ENCODE data around the gene LRRC51. TPM values are rescaled to one million over a fixed set of nuclear protein-coding genes. Genes with fewer than 3 reads are reported as not detected.

LRRC51 gene
- total and polyA plus RNA-seq, 2 donors (not counting 3 experiments of a cell fraction or from before 2014, with no cell fraction given), result 3.5 to 6.1 TPM

- H2AFZ ChIP-seq (ENCODE audit: low read depth, low read length), result no peak overlapping the region
Observed at GRCh38 chr11:72120930-72121329, 40.3 kb downstream of the LRRC51 start.

GRCh38 chr11:72122607-72123006 lies 42.0 kb downstream of the LRRC51 start:
- CTCF ChIA-PET, result interaction anchor here (1.7 to 4.1 kb wide), 2 partner anchors 22 to 308 kb away, joined by 3 to 25 read pairs; no protein-coding TSS in a partner anchor
- Histone ChIP-seq H3K9ac (replicated peaks; ENCODE audit: extremely low read depth, insufficient read depth, low read length) (no peak overlapping the region), H3K9me3 (replicated peaks; ENCODE audit: control insufficient read depth, insufficient read depth, low read length) (no peaks in the 10 kb centered on the region), H3K9me1 (replicated peaks; ENCODE audit: control insufficient read depth, extremely low read depth, insufficient read depth, low read length) (no peaks in the 10 kb centered on the region), H3K36me3 (ENCODE audit: control insufficient read depth in 2 of 2, extremely low read depth in 1 of 2, insufficient read depth in 2 of 2, low read length in 2 of 2) (no peaks in the 10 kb centered on the region), H4K20me1 (replicated peaks; ENCODE audit: control insufficient read depth, extremely low read depth, insufficient read depth, low read length) (no peaks in the 10 kb centered on the region), H3K4me1 (ENCODE audit: control insufficient read depth, extremely low read depth, insufficient read depth, low read length) (no peaks in the 10 kb centered on the region), H3K4me2 (ENCODE audit: insufficient read depth, low read length) (no peak overlapping the region), H3K27ac (ENCODE audit: insufficient read depth, low read depth, low read length) (no peak overlapping the region), H3K4me3 (replicated peaks in 1 of 3; ENCODE audit: insufficient read depth in 1 of 3, low read depth in 1 of 3, low read length in 3 of 3) (no peak overlapping the region), H2AFZ (ENCODE audit: low read depth, low read length) (no peak overlapping the region), H3K27me3 (ENCODE audit: control insufficient read depth in 2 of 2, insufficient read depth in 2 of 2, low read length in 2 of 2) (peaks cover 0 to 4% of the 10 kb centered on the region in 2 experiments), H3K79me2 (ENCODE audit: control insufficient read depth, insufficient read depth, low read length) (no peaks in the 10 kb centered on the region)
- dilution Hi-C loops (cut with MboI; ENCODE audit: extremely low pct_ligation_motif_present, low sequenced_read_pairs) (no loop called here), intact Hi-C loops (cut with micrococcal nuclease) (no loop called here)
- no peak for FAIRE-seq
- DNase-seq (ENCODE audit: low read depth, low spot score), result no peak
- POLR2A ChIA-PET, result no interaction called here
- TF ChIP-seq EZH2 (IDR thresholded peaks at IDR 0.05; ENCODE audit: borderline replicate concordance, low read depth, low read length, severe bottlenecking) (no peak), JUN (IDR thresholded peaks at IDR 0.05; ENCODE audit: borderline replicate concordance, insufficient read depth, insufficient read length, low read depth) (no peak)
- no TSS peak for BruUV-seq (replicated peaks)

More at GRCh38 chr11:72120930-72121329, 40.3 kb downstream of the LRRC51 start:
- TF ChIP-seq EZH2 (IDR thresholded peaks at IDR 0.05; ENCODE audit: borderline replicate concordance, low read depth, low read length, severe bottlenecking) (no peak), MAX (IDR thresholded peaks at IDR 0.05; ENCODE audit: insufficient read depth, insufficient read length) (no peak), POLR2A (IDR thresholded peaks at IDR 0.05; ENCODE audit: low read depth, low read length) (no peak), JUN (IDR thresholded peaks at IDR 0.05; ENCODE audit: borderline replicate concordance, insufficient read depth, insufficient read length, low read depth) (no peak)
- no peak overlapping the region for H3K4me2 ChIP-seq (ENCODE audit: insufficient read depth, low read length)
- H3K9ac ChIP-seq (replicated peaks; ENCODE audit: extremely low read depth, insufficient read depth, low read length), result no peak overlapping the region
- intact Hi-C loops (cut with micrococcal nuclease), result no loop called here
- H3K9me1 ChIP-seq (replicated peaks; ENCODE audit: control insufficient read depth, extremely low read depth, insufficient read depth, low read length), result no peaks in the 10 kb centered on the region
- dilution Hi-C loops (cut with MboI; ENCODE audit: extremely low pct_ligation_motif_present, low sequenced_read_pairs), result no loop called here
- H3K4me3 ChIP-seq (replicated peaks in 1 of 3; ENCODE audit: insufficient read depth in 1 of 3, low read depth in 1 of 3, low read length in 3 of 3), result no peak overlapping the region
- no peak for DNase-seq (ENCODE audit: low read depth, low spot score)
- H3K9me3 ChIP-seq (replicated peaks; ENCODE audit: control insufficient read depth, insufficient read depth, low read length), result no peaks in the 10 kb centered on the region
- no peaks in the 10 kb centered on the region for H3K36me3 ChIP-seq (ENCODE audit: control insufficient read depth in 2 of 2, extremely low read depth in 1 of 2, insufficient read depth in 2 of 2, low read length in 2 of 2)
- no peaks in the 10 kb centered on the region for H4K20me1 ChIP-seq (replicated peaks; ENCODE audit: control insufficient read depth, extremely low read depth, insufficient read depth, low read length)
- ChIA-PET POLR2A (no interaction called here), CTCF (interaction anchor here (1.5 to 1.7 kb wide), 2 partner anchors 96 to 310 kb away, joined by 3 to 4 read pairs; no protein-coding TSS in a partner anchor)
- no peaks in the 10 kb centered on the region for H3K79me2 ChIP-seq (ENCODE audit: control insufficient read depth, insufficient read depth, low read length)
- no peak for FAIRE-seq
- no peaks in the 10 kb centered on the region for H3K4me1 ChIP-seq (ENCODE audit: control insufficient read depth, extremely low read depth, insufficient read depth, low read length)
- no TSS peak for BruUV-seq (replicated peaks)
- H3K27ac ChIP-seq (ENCODE audit: insufficient read depth, low read depth, low read length), result no peak overlapping the region
- peaks cover 2 to 3% of the 10 kb centered on the region in 2 experiments for H3K27me3 ChIP-seq (ENCODE audit: control insufficient read depth in 2 of 2, insufficient read depth in 2 of 2, low read length in 2 of 2)

All from endothelial cell of umbilical vein (primary cell).